Astrocyte (in vitro differentiated cells and primary cell): ENCODE data around the gene PYDC2. TPM values are rescaled to one million over a fixed set of nuclear protein-coding genes. Genes with fewer than 3 reads are reported as not detected.

Source experiments
- DNase-seq: peaks from one replicate; pipeline ENCODE4 v3.0.0-alpha.2; 2010; ENCODE audit warnings: low read depth
- FAIRE-seq: peaks from 2 replicates; lab custom pipeline; 2011; peaks lifted over from hg19 to GRCh38; lab: Jason Lieb, UNC
- H2AFZ ChIP-seq: 2 replicates; pipeline ENCODE4 v1.6.0; 2012; ENCODE audit warnings: low read depth, low read length, inconsistent platforms
- H3K27ac ChIP-seq: 2 replicates; pipeline ENCODE4 v1.5.1; 2011; ENCODE audit warnings: low read depth, low read length, inconsistent platforms
- H3K27me3 ChIP-seq: 2 replicates; pipeline ENCODE4 v1.6.0; 2011; ENCODE audit warnings: low read length, inconsistent platforms; ENCODE audit not compliant: insufficient read depth
- H3K36me3 ChIP-seq: 2 replicates; pipeline ENCODE4 v1.5.1; 2011; ENCODE audit warnings: low read length, inconsistent platforms; ENCODE audit not compliant: insufficient read depth
- H3K4me1 ChIP-seq: 2 replicates; pipeline ENCODE4 v1.5.1; 2011; ENCODE audit warnings: low read length, inconsistent platforms; ENCODE audit not compliant: insufficient read depth
- H3K4me2 ChIP-seq: 2 replicates; pipeline ENCODE4 v1.6.0; 2012; ENCODE audit warnings: low read length, inconsistent platforms
- H3K4me3 ChIP-seq: 2 replicates; pipeline ENCODE4 v1.5.1; 2011; ENCODE audit warnings: low read depth, mild to moderate bottlenecking, low read length, inconsistent platforms; ENCODE audit not compliant: insufficient read depth
- H3K79me2 ChIP-seq: 2 replicates; pipeline ENCODE4 v1.6.0; 2012; ENCODE audit warnings: mild to moderate bottlenecking, low read length, inconsistent platforms; ENCODE audit not compliant: insufficient read depth
- H3K9ac ChIP-seq: 2 replicates; pipeline ENCODE4 v1.6.0; 2012; ENCODE audit warnings: mild to moderate bottlenecking, low read length, inconsistent platforms
- H3K9me3 ChIP-seq: 2 replicates; pipeline ENCODE4 v1.5.1; 2012; ENCODE audit warnings: low read depth, mild to moderate bottlenecking, low read length, inconsistent platforms; ENCODE audit not compliant: insufficient read depth
- H4K20me1 ChIP-seq: 2 replicates; pipeline ENCODE4 v1.6.0; 2012; ENCODE audit warnings: low read length, inconsistent platforms; ENCODE audit not compliant: insufficient read depth
- H3K27ac Mint-ChIP-seq: one replicate; pipeline ENCODE4 v1.8.0; 2021; ENCODE audit warnings: mild to moderate bottlenecking, mixed read lengths; ENCODE audit not compliant: unreplicated experiment
- H3K27me3 Mint-ChIP-seq: one replicate; pipeline ENCODE4 v1.8.0; 2021; ENCODE audit warnings: low read depth, mixed read lengths; ENCODE audit not compliant: unreplicated experiment
- H3K36me3 Mint-ChIP-seq: one replicate; pipeline ENCODE4 v1.8.0; 2021; ENCODE audit warnings: low read depth, mixed read lengths; ENCODE audit not compliant: unreplicated experiment
- H3K4me1 Mint-ChIP-seq: one replicate; pipeline ENCODE4 v1.8.0; 2021; ENCODE audit warnings: low read depth, mixed read lengths; ENCODE audit not compliant: unreplicated experiment
- H3K4me3 Mint-ChIP-seq: one replicate; pipeline ENCODE4 v1.8.0; 2021; ENCODE audit warnings: mild to moderate bottlenecking, moderate library complexity, mixed read lengths; ENCODE audit not compliant: unreplicated experiment
- H3K9me3 Mint-ChIP-seq: one replicate; pipeline ENCODE4 v1.8.0; 2021; ENCODE audit warnings: mild to moderate bottlenecking, mixed read lengths; ENCODE audit not compliant: unreplicated experiment
- EZH2 ChIP-seq: IDR thresholded peaks from 2 replicates; pipeline ENCODE4 v1.6.1; 2012; ENCODE audit warnings: mild to moderate bottlenecking, low read length, inconsistent platforms; ENCODE audit not compliant: insufficient read depth
- total RNA-seq: library from RNA; stranded (reverse); gene quantifications from 2 replicates; pipeline ENCODE4 v1.2.1, GENCODE V29; 2021
- TF ChIP-seq, protein P1 (sequence below): IDR thresholded peaks from 2 replicates; pipeline ENCODE4 v1.5.1; 2011; ENCODE audit warnings: low read depth, mild to moderate bottlenecking, inconsistent platforms, low read length, moderate library complexity; ENCODE audit not compliant: insufficient read depth

The PYDC2 gene
- total RNA-seq, 1 donor from 2014 or later = not detected

DNA sequence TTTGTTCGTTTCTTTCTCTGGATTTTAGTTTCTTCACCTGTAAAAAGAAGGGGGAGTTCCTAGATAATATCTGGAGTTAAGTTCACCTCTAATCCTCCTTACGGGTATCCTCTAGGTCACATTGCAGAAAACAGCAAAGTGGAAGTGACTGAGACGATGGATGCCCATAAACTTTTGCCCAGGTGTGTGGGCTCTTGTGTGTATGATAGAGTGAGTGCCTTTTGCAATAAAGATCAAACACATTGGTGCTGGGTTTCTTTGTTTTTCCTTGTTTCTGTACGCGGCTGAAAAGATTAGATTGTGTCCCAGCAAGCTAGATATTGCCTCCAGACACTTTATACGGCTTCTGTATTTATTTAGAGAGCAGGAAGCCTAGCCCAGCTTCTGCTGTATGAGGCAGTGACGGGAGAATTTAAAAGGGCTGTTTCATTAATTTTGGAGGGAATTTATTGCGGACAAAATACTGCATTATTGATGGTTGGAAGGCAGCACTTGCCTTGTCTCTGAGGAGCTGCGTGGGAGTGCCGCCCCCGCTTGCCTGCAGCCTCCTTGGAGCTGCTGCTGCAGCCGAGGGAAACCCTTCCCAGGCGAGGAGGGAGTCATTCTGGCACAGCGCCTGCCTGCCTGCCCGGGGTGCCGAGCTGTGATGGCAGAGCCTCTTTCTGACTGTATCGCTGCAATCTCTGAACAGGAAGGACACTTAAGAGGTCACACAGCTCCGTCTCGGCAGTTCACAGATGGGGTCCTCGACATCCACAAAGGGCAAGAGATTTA, 38.5 kb downstream of the PYDC2 start:
- Histone ChIP-seq H2AFZ (peak overlapping the region; percentile 57), H3K36me3 (no peaks in the 10 kb centered on the region), H3K9ac (peak overlapping the region; percentile 28), H4K20me1 (no peaks in the 10 kb centered on the region), H3K4me2 (peak overlapping the region; percentile 80), H3K79me2 (no peaks in the 10 kb centered on the region), H3K4me3 (no peak overlapping the region), H3K9me3 (no peaks in the 10 kb centered on the region), H3K4me1 (no peaks in the 10 kb centered on the region), H3K27ac (no peak overlapping the region), H3K27me3 (no peaks in the 10 kb centered on the region)
- Mint-ChIP-seq H3K27ac (no peak overlapping the region), H3K9me3 (peaks cover 2% of the 10 kb centered on the region), H3K4me1 (no peaks in the 10 kb centered on the region), H3K27me3 (no peaks in the 10 kb centered on the region), H3K4me3 (no peak overlapping the region), H3K36me3 (no peaks in the 10 kb centered on the region)
- TF ChIP-seq, protein P1, sequence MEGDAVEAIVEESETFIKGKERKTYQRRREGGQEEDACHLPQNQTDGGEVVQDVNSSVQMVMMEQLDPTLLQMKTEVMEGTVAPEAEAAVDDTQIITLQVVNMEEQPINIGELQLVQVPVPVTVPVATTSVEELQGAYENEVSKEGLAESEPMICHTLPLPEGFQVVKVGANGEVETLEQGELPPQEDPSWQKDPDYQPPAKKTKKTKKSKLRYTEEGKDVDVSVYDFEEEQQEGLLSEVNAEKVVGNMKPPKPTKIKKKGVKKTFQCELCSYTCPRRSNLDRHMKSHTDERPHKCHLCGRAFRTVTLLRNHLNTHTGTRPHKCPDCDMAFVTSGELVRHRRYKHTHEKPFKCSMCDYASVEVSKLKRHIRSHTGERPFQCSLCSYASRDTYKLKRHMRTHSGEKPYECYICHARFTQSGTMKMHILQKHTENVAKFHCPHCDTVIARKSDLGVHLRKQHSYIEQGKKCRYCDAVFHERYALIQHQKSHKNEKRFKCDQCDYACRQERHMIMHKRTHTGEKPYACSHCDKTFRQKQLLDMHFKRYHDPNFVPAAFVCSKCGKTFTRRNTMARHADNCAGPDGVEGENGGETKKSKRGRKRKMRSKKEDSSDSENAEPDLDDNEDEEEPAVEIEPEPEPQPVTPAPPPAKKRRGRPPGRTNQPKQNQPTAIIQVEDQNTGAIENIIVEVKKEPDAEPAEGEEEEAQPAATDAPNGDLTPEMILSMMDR = no peak
- no peak for TF ChIP-seq EZH2
- FAIRE-seq (no peak), DNase-seq (peak; percentile 41)

DNA sequence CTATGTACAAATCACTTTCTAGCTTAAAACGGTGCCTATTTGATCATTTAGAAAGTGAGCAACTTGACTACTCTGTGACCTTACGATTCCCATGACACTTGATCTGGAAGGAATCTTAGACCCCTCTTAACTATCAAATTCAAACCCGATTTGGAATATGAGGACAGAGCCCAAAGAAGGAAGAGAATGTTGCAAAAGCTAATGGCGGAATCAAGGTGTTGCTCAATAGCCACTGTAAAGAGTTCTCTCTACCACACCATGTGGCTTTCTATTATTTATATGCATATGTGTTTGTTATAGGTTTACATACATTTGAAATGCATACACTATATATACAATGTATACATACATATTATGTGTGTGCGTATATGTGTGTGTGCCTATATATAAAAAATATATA, 39.9 kb downstream of the PYDC2 start:
- Histone ChIP-seq H3K4me2 (no peak overlapping the region), H3K9ac (no peak overlapping the region), H3K9me3 (no peaks in the 10 kb centered on the region), H4K20me1 (no peaks in the 10 kb centered on the region), H2AFZ (no peak overlapping the region), H3K79me2 (no peaks in the 10 kb centered on the region), H3K4me3 (no peak overlapping the region), H3K36me3 (no peaks in the 10 kb centered on the region), H3K27ac (no peak overlapping the region), H3K27me3 (no peaks in the 10 kb centered on the region), H3K4me1 (no peaks in the 10 kb centered on the region)
- H3K27me3 Mint-ChIP-seq = no peaks in the 10 kb centered on the region
- TF ChIP-seq EZH2 = no peak
- TF ChIP-seq, protein P1 = no peak
- no peak overlapping the region for H3K27ac Mint-ChIP-seq
- H3K9me3 Mint-ChIP-seq = no peaks in the 10 kb centered on the region
- H3K4me3 Mint-ChIP-seq = no peak overlapping the region
- DNase-seq (no peak), FAIRE-seq (no peak)
- H3K36me3 Mint-ChIP-seq = no peaks in the 10 kb centered on the region
- H3K4me1 Mint-ChIP-seq = no peaks in the 10 kb centered on the region

DNA sequence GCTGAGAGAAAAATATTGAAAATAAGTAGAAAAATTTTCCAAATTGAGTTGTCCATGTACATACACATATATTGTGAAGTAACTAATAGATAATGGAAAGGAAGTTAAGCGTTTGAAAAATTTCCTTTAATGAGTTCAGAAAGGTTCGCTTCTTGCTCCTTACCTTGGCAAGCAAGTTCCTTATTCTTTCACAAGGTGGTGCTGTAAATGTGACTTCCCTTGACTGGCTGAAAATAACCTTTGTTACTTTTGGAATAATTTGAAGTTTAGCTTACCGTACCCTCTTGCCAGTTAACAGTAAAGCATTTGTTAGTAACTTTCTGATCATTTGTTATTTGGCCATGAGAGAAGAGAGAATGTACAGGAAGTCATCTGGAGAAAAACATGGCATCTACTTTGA, 41.6 kb downstream of the PYDC2 start:
- no peak for FAIRE-seq
- no peaks in the 10 kb centered on the region for H3K4me1 ChIP-seq
- H2AFZ ChIP-seq = no peak overlapping the region

More for the DNA sequence above, 41.6 kb downstream of the PYDC2 start:
- H3K4me3 ChIP-seq = no peak overlapping the region
- H3K4me2 ChIP-seq = no peak overlapping the region
- Mint-ChIP-seq H3K4me1 (no peaks in the 10 kb centered on the region), H3K27ac (no peak overlapping the region), H3K36me3 (no peaks in the 10 kb centered on the region), H3K27me3 (no peaks in the 10 kb centered on the region), H3K9me3 (no peaks in the 10 kb centered on the region), H3K4me3 (no peak overlapping the region)
- H3K27me3 ChIP-seq = no peaks in the 10 kb centered on the region
- no peak for DNase-seq
- H3K27ac ChIP-seq = no peak overlapping the region
- H3K79me2 ChIP-seq = no peaks in the 10 kb centered on the region
- TF ChIP-seq, protein P1 = peak; percentile 24
- TF ChIP-seq EZH2 = no peak
- no peak overlapping the region for H3K9ac ChIP-seq
- no peaks in the 10 kb centered on the region for H3K36me3 ChIP-seq
- H3K9me3 ChIP-seq = no peaks in the 10 kb centered on the region
- H4K20me1 ChIP-seq = no peaks in the 10 kb centered on the region
